Measurements from ENCODE around the gene ZNF48.

ZNF48 gene

DNA sequence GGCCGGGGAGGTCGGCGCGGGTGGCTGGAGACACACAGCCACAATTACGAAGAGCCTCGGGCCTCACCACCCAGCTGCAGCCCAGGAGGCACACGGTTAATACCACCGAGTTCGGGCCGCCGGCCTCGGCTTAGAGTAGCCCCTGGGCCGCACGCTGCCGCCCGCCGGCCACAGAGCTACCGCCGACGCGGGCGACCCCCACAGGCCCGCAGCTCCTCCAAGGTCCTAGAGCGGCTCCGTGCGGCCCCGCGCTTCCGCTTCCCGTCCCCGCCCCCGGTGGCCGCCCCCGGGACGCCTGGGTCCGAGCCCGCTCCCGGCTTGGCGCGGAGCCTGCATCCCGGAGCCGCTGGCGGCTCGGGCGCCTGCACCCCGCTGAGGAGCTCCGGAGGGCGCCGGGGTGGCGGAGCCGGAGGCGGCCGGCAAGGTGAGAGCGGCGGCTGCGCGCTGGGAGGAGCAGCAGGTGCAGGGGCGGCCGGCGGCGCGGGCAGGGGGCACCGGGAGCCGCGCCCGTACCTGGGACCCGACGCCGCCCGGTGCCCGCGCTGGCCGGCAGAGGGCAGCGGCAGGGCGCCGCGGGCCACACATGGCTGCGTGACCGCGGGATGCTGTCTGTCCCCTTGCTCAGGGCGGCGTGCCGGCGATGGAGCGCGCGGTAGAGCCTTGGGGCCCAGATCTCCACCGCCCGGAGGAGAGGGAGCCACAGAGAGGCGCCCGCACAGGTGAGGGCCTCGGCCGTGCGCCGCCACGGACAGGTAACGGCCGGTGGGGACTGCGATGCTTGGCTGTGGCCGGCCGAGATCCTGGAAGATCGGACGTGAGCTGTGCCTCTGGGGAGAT lies at the start of gene ZNF48:
Gene ZNF48 (plus strand): TSS at position 266 of the 837 bp plus-strand sequence. CDS start 375 bp downstream, at position 641.
- DNase-seq, result peak; percentile 84

DNA sequence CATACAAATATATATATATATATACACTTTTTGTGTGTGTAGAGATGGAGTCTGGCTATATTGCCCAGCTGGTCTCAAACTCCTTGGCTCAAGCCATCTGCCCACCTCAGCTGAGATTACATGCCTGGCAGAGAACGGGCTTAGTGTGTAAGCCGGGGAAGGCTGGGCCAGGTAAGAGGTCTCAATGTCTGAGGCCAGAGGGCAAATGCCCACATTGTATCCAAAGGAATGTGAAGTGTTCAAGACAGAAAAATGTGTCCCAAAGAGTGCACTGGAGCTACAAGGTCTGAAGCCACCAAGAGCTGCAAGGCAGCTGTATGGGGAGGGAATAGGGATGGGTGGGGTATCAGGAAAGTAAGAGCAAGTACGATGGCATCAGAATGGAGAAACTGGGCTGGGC lies 48.9 kb upstream of the ZNF48 start:
- DNase-seq, result no peak

DNA sequence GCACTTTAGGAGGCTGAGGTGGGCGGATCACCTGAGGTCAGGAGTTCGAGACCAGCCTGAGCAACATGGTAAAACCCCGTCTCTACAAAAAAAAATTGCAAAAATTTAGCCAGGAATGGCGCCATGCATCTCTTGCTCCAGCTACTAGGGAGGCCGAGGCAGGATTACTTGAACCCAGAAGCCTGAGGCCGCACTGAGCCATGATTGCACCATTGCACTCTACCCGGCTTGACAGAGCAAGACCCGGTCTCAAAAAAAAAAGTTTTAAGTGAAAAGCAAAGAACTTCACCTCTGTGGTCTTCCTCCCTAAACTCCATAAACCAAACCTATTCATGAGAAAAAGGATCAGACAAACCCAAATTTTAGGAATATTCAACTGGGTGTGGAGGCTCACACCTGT lies 47.1 kb upstream of the ZNF48 start:
- no peak for DNase-seq

DNA sequence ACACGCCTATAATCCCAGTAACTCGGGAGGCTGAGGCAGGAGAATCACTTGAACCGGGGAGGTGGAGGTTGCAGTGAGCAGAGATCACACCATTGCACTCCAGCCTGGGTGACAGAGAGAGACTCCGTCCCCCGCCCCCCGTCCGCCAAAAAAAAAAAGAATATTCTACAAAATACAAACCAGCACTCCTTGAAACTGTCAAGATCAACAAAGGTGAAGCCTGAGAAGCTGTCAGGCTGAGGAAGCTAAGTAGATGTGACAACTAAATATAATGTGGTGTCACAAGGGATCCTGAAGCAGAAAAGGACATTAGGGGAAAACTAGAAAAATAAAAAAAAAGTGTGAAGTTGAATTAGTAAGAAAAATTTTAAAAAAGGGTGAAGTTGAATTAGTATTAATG lies 46.3 kb upstream of the ZNF48 start:
- no peak for DNase-seq

GRCh38 chr16:30349675-30350074 lies 45.5 kb upstream of the ZNF48 start:
- no peak for DNase-seq

DNA sequence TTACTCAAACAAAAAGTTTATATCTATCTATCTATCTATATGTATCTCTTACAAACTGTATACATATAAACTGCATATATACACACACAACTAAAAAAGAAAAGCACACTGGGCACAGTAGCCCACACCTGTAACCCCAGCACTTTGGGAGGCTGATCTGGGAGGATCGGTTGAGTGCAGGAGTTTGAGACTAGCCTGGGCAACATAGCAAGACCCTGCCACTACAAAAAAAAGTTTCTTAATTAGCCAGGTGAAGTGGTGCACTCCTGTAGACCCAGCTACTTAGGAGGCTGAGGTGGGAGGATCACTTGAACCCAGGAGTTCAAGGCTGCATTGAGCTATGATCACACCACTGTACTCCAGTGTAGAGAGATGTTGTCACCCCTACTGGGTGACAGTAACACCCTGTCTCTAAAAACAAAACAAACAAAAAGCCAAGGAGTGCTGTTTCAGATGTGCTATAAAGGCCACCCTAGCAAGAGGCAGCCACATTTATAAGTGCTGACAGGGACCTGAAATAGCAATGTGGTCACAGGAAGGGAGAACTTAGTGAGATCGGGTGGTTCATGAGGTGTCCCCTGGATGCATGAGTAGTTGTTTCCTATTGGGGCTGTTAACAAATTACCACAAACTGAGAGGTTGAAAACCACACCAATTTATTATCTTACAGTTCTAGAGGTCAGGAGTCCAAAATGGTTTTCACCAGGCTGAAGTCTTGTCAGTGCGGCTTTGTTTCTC lies 44.9 kb upstream of the ZNF48 start:
- no peak for DNase-seq

- no peak for DNase-seq
Measured at GRCh38 chr16:30351001-30351441, 44.2 kb upstream of the ZNF48 start.

DNA sequence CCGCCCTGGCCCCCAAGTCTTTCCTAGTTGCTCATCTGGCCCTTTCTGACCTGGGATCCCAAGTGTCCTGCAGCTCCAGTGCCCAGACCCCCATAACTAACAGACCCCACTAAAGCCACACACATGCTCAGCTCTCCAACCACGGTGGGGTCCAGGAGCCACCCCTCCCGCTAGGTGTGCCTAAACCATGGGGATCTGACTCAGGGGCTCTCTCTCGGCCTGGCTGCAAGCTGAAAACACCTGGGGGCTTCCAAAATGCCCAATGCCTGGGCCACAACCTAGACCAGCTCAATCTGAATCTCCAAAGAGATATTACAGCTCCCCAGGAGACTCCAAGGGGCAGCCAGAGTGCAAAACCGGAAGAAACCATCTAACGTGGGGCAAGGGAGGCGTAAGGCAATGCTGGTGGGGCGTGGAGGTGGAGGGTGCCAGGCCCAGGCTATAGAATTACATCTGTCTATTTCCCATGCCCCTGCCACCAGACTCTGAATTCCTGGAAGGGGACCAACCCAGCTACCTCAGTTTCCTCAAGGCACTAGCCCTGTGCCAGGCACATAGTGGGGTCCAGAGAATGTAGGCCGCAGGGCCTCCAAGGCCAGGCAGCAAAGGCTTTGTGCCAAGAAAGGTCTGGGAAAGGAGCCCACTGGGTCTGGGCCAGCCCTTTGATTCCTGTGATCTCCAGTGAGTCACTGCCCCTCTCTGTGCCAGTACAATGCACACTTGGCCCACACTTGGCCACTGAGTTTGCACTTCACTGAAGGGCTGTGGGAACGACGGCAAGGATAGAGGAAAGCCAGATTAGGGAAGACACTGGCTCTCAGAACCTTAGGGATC lies 43.4 kb upstream of the ZNF48 start:
- DNase-seq, result peak; percentile 83

DNA sequence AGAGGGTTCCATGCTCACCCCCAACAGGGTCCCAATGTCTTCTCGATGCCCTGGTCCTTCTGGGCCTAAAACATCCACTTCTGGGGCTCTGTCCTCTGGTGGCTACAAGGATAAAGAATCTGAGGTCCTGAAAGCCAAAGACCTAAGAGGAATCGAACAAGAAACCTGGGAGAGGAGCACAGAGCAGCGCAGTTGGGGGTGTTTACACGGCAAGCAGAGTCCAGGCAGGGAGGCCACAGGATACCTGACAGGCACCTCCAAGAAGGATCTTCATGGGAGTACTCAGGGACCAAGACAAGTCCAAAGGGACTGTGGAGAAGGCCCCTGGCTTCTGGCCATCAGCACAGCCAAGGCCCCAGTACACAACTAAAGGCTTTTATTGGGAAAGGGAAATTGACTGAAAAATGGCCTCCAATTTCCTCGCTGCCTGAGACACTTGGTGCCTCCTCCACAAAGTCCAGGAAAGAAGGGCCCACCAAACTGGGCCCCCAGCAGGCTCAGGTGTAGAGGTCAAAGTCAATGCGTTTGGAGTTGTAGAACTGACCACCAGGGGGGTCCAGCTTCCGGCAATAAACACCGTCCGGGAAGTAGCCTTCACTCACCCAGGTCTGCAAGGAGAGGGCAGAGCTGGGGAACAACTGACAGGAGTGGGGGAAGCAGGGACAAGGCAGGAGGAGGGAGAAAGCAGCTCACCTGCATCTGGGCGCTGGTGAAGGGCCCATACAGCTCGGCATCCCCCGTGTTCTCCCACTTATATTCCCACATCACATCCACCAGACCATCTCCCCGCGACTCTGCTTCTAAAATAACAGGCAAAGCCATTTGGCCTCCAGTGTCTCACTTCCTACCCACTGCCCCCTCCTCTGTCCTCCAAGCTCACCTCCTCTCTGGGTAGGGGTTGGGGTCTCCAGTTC lies 42.5 kb upstream of the ZNF48 start:
- no peak for DNase-seq

GRCh38 chr16:30353438-30354129 lies 41.6 kb upstream of the ZNF48 start:
- no peak for DNase-seq

- DNase-seq, result no peak
Measured at GRCh38 chr16:30354423-30355143, 40.6 kb upstream of the ZNF48 start.

GRCh38 chr16:30355144-30355953 lies 39.9 kb upstream of the ZNF48 start, which contains the start of gene CD2BP2:
Gene CD2BP2, minus strand, starts transcription at chr16:30355308. Its CDS starts 627 bp downstream, at chr16:30354681.
- DNase-seq, result peak; percentile 100

- DNase-seq, result no peak
Measured at GRCh38 chr16:30355954-30356308, 39.3 kb upstream of the ZNF48 start.

- no peak for DNase-seq
Measured at GRCh38 chr16:30356401-30357084, 38.7 kb upstream of the ZNF48 start.

GRCh38 chr16:30357085-30357714 lies 38.0 kb upstream of the ZNF48 start:
- no peak for DNase-seq

DNA sequence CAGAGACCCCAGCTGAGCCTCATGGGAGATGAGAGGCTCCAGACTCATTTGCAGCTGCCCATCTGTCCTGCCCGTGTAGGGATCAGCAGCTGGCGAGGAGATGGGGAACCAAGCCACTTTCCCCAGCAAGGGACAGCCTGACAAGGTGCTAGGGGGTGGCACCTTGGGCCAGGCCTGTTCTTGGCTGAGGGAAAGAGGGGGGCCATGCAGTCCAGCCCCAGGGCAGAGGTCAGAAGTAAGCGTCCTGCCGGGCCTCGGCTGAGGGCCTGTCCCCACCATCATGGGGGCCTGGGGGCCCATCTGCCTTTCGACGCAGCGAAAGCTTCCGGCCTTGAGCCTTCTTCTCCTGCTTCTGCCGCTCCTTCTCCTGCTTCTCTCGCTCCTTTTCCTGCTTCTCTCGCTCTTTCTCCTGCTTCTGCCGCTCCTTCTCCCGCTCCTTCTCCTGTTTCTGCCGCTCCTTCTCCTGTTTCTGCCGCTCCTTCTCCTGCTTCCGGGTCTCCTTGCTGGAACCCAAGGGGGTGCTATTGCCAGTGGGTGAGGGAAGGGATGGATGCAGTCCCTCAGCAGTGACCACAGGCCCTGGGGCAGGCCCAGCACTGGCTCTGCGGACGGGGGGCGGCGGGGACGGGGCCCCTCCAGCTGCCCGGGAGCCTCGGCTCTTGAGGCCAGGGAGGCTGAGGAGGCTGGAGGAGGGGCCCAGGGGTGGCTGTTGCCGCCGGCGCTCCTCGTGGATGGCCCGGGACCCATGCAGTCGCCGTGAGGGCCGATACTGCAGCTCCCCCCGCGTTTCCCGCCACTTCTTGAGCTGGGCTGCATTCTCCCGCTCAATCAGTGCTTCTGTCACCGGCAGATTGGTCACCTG lies 37.3 kb upstream of the ZNF48 start:
- DNase-seq, result no peak

DNA sequence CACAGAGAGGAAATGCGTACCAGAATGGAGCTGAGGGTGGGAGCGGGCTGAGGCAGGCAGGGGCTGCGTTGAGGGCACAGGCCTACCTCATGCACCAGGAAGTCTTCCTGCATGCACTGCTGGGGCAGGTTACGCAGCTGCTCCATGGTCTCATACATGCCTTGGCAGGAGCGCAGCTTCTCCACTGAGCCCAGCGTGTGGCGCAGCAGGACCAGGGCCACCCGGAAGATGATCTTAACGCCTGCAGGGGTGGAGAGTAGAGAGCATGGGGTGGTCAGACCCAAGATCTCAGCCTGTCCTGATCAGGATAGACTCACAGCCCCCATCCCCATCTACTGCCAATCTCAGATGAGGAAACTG lies 36.7 kb upstream of the ZNF48 start:
- DNase-seq, result no peak
